Testis (tissue), 2 donors: ENCODE results near the gene PHYKPL.

ENCODE experiments used
- POLR2A ChIP-seq: fragments of 450-650 bp; IDR thresholded peaks from one replicate; pipeline ENCODE4 v1.6.1; 2017; ENCODE audit warnings: antibody characterized with exemption, mild to moderate bottlenecking, moderate library complexity
- TF ChIP-seq, protein P1 (sequence below), 3 experiments: fragments of 450-650 bp in 2 of 3; fragments of 200-600 bp in 1 of 3; sonication (generic) in 1 of 3; IDR thresholded peaks; one replicate each; pipeline ENCODE4 v1.5.1; 2016 to 2019; ENCODE audit warnings: antibody characterized with exemption in 3 of 3, mild to moderate bottlenecking in 2 of 3, moderate library complexity in 1 of 3

DNA sequence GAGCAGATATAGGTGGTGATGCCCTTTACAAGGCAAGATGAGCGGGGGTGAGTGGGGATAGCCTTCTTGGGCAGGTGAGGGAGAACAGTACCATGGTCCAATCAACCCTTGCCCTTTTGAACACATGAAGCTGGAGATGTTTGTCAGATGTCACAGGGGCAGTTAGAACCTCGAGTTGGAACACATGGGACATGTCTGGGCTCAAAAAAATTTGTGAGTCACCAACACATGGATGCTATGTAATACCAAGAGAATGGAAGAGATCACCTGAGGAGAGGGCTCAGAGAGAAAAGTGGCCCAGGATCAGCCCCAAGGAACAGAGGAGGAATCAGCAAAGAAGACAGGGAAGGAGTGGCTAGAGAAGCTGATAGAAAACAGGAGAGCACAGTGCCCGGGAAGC is 4.7 kb downstream of the PHYKPL start:
- TF ChIP-seq, protein P1, sequence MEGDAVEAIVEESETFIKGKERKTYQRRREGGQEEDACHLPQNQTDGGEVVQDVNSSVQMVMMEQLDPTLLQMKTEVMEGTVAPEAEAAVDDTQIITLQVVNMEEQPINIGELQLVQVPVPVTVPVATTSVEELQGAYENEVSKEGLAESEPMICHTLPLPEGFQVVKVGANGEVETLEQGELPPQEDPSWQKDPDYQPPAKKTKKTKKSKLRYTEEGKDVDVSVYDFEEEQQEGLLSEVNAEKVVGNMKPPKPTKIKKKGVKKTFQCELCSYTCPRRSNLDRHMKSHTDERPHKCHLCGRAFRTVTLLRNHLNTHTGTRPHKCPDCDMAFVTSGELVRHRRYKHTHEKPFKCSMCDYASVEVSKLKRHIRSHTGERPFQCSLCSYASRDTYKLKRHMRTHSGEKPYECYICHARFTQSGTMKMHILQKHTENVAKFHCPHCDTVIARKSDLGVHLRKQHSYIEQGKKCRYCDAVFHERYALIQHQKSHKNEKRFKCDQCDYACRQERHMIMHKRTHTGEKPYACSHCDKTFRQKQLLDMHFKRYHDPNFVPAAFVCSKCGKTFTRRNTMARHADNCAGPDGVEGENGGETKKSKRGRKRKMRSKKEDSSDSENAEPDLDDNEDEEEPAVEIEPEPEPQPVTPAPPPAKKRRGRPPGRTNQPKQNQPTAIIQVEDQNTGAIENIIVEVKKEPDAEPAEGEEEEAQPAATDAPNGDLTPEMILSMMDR (IDR thresholded peaks at IDR 0.05): no peak
- no peak for TF ChIP-seq POLR2A
